Activated CD4-positive, CD25-positive, alpha-beta regulatory T cell (primary cell): ENCODE measurements around the gene TULP3.

ENCODE experiments used
- DNase-seq, 4 experiments: peaks; one replicate each; lab custom pipeline; 2025; lab: John Stamatoyannopoulos, UW

Gene TULP3

GRCh38 chr12:2963760-2964292, 73.1 kb downstream of the TULP3 start:
- no peak for DNase-seq

- no peak for DNase-seq
Measured at GRCh38 chr12:2967651-2968050, 77.0 kb downstream of the TULP3 start.

- DNase-seq, result no peak
Measured at GRCh38 chr12:2970744-2971143, 80.1 kb downstream of the TULP3 start.

DNA sequence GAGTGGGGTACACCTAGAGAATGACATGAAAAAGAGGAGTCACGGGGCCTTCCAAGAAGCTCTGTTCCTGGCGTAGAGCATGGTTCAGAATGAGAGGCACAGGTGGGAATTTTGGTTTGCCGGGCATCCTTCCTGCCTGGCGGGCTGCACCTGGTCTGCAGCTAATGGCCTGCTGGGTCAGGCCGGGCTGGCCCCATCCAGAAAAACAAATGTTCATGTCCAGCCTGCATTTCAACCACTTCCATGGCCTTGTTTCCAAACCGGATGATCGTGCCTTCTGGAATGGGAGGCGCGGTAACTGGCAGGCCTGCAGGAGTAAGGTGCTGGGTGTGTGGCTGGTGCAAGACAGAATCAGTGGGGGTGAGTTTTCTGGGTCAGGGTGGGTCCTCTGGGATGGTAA, 82.9 kb downstream of the TULP3 start:
- DNase-seq, result no peak

GRCh38 chr12:2974560-2974971, 83.9 kb downstream of the TULP3 start:
- no peak for DNase-seq

- no peak for DNase-seq
Measured at GRCh38 chr12:2976581-2976996, 85.9 kb downstream of the TULP3 start.

- no peak for DNase-seq
Measured at GRCh38 chr12:2977776-2978175, 87.1 kb downstream of the TULP3 start.

DNA sequence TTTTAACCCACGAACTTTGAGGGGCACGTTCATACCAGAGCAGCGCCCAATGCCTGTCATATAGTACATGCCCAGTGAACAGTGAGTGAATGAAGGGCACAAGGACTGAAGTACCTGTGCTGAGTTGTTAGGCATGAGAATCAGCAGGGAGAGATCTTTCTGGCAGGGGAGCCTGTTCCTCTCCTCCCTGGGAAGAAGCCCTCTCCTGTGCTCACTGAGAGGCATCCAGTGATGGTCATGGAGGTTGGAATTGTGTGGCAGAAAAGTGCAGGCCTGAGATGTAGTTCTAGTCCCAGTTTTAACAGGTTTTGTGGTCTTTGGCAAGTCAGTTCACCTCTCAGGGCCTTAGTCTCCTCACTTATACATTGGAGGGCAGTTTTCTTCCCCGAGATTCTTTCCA, 89.1 kb downstream of the TULP3 start:
- no peak for DNase-seq

DNA sequence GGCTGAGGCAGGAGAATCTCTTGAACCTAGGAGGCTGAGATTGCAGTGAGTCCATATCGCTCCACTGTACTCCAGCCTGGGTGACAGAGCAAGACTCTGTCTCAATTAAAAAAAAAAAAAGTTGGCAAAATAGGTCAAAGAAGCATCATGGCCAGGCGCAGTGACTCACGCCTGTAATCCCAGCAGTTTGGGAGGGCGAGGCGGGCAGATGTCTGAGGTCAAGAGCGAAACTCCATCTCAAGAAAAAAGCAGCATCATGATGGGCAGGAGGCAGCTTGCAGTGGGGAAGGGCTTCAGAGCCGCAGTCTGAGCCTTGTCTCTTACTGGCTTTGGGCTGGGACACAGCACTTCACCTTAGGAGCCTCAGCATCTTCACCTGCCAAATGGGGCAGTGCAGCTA, 89.9 kb downstream of the TULP3 start:
- no peak for DNase-seq

DNA sequence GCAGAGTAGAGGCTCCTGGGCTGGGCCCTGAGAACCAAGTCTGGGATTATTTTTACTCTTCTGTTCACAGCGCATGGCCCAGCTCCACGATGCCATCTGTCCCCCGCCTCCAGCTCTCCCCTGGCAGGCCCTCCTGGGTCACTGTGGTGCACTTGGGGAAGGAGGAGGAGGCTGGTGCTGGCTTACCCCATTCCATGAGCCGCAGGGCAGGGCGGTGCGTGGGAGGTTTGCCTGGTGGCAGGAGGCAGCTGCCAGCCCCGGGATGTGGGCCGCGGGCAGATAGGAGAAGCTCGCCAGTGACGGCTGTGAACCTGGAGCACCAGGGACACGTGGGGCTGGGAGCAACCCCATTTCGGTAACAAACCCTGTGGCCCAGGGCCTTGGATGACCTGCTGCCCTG, 91.7 kb downstream of the TULP3 start:
- DNase-seq, result no peak

DNA sequence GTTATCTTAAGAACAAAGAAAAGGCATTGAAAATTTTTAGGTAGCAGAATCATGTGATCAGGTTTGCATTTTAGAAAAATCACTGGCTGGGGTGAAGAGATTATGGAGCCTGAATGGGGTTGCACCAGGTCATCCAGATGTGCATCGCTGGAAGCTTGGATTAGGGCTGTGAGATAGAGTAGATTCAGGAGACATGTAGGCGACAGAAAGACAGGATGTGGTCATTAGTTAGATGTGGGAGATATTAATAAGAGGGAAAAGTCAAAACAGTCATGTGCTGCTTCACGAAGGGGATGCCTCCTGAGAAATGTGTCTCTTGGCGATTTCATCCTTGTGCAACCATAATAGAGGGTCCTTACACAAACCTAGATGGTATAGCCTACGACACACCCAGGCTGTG, 93.6 kb downstream of the TULP3 start:
- no peak for DNase-seq

DNA sequence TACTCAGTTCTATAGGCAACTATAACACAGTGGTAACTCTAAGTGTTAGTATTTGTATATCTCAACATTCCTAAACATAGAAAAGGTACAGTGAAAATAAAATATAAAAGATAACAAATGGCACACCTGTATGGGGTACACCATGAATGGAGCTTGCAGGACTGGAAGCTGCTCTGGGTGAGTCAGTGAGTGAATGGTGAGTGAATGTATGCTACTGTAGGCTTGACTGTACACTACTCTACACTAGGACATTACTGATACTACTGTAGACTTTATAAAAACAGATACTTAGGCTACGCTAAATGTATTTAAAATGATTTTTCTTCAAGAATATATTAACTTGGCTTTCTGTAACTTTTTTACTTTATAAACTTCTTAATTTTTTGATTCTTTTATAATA, 94.0 kb downstream of the TULP3 start:
- DNase-seq, result no peak

GRCh38 chr12:2986876-2987275, 96.2 kb downstream of the TULP3 start:
- DNase-seq, result no peak

- no peak for DNase-seq
Measured at GRCh38 chr12:2988494-2988893, 97.8 kb downstream of the TULP3 start.
